ENCODE data around the gene AGPAT4. TPM values are rescaled to one million over a fixed set of nuclear protein-coding genes. Genes with fewer than 3 reads are reported as not detected.
"Not testable (repeated sequence)": the region's sequence is repeated elsewhere in the genome, so short reads cannot be mapped to it uniquely, and the experiment has no call there.

AGPAT4 gene
- total RNA-seq, 1 donor from 2014 or later: 1.7 TPM

DNA sequence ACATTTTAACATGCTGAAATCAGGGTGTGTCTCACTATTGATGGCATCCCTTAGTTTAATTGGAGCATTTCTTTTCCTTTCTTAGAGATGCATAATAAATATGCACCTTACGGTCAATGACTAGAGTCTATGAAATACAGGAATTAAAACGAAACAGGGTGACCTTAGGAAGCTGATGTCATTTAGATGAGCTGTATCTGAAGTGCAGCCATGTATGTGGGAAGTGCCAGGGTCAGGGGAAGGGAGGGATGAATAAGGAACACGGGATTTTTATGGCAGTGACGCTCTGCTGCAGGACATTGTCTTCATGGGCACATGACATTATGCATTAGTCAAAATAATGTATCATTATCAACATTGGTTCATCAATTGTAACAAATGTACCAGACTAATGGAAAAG, 84.0 kb downstream of the AGPAT4 start:
- ATAC-seq: no peak
- DNase-seq: no peak
- intact Hi-C loops (cut with micrococcal nuclease): no loop called here

DNA sequence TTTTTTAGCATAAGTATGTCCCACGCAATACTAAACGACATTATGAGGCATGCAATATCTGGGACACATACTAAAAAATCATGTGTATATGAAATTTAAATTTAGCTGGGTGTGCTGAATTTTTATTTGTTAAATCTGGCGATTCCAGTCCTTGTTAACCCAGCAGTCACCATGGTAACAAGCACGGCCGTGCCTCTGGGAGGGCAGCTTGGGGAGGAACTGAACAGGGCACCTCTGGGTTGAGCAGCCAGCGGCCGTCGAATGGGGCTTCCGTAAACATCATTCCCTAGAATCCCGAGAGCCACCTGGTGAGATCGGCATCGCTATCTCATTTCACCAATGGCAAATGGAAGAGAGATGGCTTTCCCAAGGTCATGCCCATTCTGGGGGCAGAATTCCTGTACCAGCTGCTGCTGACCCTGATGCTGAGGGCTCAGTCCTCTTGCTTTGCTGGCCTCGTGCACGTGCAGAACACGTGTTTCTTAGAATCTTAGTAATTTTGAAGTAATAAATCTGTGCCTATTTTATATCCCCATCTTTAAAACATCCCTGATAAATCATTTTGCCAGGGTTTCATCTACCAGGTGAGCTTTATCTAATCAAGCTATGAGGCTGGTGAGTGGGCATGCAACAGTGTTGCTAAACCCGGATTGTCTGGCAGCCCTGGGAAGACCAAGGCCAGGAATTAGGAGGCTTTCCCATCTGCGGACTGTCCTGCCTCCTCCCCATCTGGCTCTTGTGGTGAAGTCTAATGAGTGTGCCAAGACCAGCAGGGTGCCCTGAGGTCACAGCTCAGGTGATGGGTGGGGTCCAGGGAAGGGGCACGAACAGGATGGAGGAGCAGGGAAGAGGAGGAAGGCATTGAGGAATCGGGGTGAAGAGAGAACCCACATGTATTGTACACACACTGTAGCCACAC, 85.1 kb downstream of the AGPAT4 start:
- DNase-seq: no peak
- intact Hi-C loops (cut with micrococcal nuclease): no loop called here
- ATAC-seq: no peak

DNA sequence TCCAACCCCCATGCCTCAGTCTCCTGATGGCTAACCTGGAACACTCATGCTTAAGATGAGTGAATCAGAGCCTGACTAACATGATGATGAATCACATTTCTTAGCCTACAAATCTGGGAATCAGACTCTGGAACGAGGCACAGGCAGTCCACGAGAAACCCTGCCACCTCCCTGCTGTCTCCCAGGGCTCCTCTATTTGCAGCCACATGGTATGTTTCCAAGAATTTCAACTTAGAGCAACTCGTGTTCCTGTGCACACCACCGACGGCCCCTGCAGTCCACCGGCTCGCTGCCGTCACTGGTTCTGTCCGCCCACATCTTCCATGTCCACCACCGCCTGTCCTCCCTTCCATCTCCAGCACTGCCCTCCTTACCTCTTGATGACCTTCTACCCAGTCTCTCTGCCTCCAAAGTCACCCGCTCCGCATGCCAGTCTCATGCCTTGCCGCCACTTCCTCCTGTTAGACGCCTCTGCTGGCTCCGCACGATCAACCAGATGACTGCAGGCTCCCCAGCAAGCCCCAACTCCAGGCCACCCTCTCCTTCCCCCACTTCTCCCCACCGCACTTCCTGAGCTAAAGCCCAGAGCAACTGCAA, 87.6 kb downstream of the AGPAT4 start:
- peak; percentile 28 for ATAC-seq
- intact Hi-C loops (cut with micrococcal nuclease): no loop called here
- no peak for DNase-seq

DNA sequence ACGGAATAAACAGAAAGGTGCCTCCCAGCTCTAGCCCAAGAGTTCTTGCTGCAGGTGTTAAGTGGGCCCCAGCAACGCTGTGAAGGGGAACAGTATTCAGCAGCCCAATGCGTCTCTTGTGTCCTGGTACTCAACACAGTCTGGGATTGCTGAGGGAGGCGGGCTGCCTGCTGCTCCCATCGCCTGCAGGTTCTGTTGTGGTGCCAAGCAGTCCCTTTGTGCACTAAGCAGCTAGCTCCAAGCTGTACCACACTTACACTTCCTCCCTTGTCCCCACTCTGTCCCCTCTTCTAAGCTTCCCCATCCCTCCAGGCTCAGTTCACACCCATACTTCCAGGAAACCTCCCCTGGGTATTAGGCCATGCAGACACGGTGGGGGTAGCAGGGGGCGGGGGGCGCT, 92.7 kb downstream of the AGPAT4 start:
- intact Hi-C loops (cut with micrococcal nuclease): no loop called here
- no peak for DNase-seq
- ATAC-seq: no peak

DNA sequence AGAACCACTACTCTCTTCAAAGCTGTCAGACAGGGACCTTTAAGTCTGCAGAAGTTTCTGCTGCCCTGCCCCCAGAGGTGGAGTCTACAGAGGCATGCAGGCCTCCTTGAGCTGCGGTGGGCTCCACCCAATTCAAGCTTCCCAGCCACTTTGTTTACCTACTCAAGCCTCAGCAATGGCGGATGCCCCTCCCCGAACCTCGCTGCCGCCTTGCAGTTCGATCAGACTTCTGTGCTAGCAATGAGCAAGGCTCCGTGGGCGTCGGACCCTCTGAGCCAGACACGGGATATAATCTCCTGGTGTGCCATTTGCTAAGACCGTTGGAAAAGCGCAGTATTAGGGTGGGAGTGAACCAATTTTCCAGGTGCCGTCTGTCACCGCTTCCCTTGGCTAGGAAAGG, 95.7 kb downstream of the AGPAT4 start:
- DNase-seq; ATAC-seq; intact Hi-C loops (cut with micrococcal nuclease): not testable (repeated sequence)

DNA sequence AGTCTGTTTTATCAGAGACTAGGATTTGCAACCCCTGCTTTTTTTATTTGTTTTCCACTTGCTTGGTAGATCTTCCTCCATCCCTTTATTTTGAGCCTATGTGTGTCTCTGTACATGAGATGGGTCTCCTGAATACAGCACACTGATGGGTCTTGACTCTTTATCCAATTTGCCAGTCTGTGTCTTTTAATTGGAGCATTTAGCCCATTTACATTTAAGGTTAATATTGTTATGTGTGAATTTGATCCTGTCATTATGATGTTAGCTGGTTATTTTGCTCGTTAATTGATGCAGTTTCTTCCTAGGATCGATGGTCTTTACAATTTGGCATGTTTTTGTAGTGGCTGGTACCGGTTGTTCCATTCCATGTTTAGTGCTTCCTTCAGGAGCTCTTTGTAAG, 97.4 kb downstream of the AGPAT4 start:
- intact Hi-C loops (cut with micrococcal nuclease); ATAC-seq; DNase-seq: not testable (repeated sequence)

DNA sequence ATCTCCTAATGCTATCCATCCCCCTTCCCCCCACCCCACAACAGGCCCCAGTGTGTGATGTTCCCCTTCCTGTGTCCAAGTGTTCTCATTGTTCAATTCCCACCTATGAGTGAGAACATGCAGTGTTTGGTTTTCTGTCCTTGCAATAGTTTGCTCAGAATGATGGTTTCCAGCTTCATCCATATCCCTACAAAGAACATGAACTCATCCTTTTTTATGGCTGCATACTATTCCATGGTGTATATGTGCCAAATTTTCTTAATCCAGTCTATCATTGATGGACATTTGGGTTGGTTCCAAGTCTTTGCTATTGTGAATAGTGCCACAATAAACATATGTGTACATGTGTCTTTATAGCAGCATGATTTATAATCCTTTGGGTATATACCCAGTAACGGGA, 101.1 kb downstream of the AGPAT4 start:
- intact Hi-C loops (cut with micrococcal nuclease): not testable (repeated sequence)

DNA sequence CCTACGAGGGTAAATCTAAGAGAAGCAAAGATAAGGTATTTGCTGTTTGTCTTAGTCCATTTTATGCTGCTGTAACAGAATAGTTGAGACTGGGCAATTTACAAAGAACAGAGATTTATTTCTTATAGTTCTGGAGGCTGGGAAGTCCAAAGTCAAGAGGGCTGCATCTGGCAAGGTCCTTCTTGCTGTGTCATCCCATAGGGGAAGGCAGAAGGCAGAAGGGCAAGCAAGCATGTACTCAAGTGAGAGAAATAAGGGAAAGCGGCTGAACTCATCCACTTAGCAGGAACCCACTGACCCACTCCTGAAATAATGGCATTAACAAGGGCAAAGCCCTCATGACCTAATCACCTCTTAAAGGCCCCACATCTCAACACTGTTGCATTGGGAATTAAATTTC, 102.7 kb downstream of the AGPAT4 start:
- no peak for ATAC-seq

More for the DNA sequence above, 101.1 kb downstream of the AGPAT4 start:
- not testable (repeated sequence) for DNase-seq, ATAC-seq

DNA sequence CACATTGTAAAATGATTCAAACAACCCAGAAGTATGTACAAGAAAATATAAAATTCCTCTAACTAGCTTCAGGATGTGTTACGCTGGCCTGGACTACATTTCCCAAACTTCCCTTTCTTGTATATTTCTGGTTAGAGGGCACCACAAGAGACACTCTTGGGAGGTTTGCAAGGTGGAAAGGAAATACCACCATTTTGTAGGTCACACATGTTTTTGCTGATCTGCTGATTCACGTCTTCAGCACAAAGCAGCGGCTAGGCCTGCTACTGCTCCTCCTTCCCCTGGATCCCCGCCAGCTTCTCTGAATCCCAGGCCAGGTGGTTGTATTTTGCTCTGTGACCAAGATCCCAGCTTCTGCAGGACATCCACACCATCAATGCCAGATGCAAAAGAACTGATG, 104.2 kb downstream of the AGPAT4 start:
- DNase-seq (peak; percentile 52), ATAC-seq (peak; percentile 19)
- intact Hi-C loops (cut with micrococcal nuclease): no loop called here

More for the DNA sequence above, 102.7 kb downstream of the AGPAT4 start:
- DNase-seq: no peak
- intact Hi-C loops (cut with micrococcal nuclease): no loop called here

DNA sequence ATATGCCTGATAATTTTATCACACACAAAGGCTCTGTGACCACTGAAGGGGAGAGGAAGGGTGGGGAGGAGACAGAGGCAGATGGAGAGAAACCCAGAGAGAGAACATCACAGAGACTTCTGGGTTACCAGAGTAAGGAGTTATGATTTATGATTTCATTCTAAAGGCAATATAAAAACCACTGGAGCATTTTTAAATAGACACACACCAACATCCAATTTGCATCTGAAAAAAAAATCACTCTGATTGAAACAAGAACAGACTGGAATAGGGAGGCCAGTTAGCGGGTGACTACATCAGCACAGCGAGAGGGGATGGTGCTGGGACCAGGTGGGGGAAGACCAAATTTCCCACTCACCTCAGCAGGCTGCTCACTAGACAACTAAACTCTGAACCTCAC, 104.8 kb downstream of the AGPAT4 start:
- intact Hi-C loops (cut with micrococcal nuclease): no loop called here
- ATAC-seq (no peak), DNase-seq (no peak)

DNA sequence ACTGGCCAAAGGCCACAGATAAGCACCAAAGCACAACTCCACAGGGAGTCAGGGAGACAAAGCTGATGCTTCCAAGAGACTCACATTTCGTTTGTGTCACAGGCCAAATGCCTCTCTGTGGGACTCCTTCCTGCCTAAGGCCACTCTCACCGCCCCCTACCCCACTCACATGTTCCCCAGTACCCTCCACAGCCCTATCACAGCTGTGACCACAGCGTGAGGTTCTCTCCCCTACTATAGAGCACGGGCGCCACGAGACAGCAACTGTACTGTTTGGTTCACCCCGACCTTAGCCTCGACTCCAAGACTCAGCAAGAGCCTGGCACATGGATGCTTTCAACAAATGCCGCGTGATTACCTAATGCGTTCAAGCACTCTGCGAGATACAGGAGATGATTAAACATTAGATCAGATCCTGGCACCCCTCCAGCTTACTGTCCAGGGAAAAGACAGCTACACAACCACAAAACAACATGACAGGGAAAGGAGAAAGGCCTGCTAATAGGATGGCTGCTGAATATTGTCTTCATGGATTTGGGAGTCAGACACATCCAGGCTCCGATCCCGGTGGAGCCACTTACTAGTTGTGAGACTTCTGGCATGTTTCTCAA, 105.5 kb downstream of the AGPAT4 start:
- intact Hi-C loops (cut with micrococcal nuclease): no loop called here

DNA sequence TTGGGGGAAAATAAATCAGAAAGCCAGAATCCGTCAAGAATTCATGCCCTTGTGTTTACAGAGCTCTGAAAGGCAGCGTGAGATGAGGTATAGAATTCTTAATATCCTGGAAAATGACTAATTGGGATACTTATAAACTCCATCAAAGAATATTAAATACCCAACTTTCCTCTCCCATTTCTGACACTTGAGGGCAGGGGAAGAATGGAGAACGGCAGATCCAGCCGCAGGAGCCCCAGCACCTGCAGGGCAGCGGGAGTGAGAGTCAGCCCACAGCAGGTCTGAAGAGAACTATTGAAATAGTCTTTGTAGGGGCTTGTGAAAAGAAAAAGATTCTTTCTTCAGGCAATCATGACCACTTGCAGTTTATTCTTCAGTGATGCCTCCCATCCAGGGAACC, 107.2 kb downstream of the AGPAT4 start:
- intact Hi-C loops (cut with micrococcal nuclease): no loop called here
- DNase-seq (no peak), ATAC-seq (no peak)

More for the DNA sequence above, 105.5 kb downstream of the AGPAT4 start:
- peak; percentile 20 for ATAC-seq
- no peak for DNase-seq

DNA sequence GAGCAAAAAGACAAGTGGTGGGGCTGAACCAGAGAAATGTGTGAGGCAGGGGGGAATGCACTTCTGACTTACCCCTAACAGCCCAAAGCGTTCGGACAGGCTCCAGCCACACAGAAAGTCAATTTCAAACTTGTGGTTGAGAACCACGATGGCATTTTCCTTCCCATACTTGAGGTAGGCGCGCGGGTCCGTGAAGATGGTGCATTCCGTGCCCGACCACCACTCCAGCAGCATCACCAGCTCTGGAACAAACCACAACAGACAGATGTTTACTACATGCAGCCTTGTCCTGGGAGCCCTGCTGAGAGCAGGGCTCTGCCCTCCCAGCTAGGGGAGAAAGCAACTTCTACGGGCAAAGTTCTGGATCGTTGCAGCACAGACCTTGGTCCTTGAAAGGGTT, 107.7 kb downstream of the AGPAT4 start:
- intact Hi-C loops (cut with micrococcal nuclease): no loop called here
- no peak for ATAC-seq

DNA sequence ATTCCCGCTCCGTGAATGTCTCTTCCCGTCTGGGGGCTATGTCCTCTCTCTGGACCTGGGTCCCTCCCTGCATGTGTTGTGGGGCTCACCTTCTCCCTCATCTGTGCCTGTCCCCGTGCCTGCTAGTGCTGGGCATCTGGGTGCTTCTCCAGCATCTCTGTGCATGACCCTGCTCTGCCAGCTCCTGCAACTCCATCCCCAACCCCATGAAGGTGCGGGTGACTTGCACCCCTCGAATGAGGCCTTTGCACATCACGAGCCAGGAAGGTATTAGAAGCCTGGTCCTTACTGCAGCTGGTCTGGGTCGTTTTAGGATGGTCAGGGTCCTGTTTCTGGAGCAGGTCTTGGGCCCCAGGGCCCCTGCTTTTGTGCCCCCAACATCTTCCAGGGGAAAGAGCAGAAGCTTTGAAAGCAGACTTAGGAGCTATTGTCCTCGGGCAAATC, 109.7 kb downstream of the AGPAT4 start:
- intact Hi-C loops (cut with micrococcal nuclease): no loop called here
- DNase-seq (no peak), ATAC-seq (no peak)

More for the DNA sequence above, 107.7 kb downstream of the AGPAT4 start:
- no peak for DNase-seq

DNA sequence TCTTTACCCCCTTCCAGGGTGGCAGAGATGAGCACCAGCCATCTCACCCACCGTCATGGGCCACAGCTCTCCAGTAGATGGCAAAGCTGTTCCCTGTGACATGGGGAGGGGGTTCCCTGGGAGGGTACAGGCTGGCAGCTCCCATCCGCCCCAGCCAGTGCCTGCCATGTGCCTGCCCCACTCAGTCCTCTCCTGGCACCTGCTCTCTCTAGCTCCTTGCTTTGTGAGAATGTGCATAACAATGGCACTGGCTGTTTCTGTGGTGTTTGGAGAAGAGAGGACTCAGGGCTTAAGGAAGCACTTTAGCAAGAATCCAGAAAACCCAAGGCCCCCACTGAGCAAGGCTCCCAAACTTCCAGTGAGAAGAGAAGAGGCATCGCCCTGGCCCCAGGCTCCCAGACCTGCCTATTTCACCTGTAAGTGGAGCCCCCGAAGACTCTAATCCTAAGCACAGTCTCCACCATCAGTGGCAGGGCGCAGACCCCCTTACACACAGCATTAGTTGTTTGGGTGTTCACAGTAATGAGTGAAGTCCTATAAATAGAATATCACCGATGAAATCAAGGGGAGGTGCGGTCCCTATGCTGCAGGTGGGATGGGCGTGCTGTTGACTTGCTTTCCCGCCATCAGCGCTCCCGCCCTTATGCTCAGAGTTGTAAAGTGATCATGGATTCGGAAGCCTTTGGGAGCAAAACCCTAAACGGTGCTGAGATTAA, 110.2 kb downstream of the AGPAT4 start:
- ATAC-seq (no peak), DNase-seq (no peak)
- intact Hi-C loops (cut with micrococcal nuclease): no loop called here

DNA sequence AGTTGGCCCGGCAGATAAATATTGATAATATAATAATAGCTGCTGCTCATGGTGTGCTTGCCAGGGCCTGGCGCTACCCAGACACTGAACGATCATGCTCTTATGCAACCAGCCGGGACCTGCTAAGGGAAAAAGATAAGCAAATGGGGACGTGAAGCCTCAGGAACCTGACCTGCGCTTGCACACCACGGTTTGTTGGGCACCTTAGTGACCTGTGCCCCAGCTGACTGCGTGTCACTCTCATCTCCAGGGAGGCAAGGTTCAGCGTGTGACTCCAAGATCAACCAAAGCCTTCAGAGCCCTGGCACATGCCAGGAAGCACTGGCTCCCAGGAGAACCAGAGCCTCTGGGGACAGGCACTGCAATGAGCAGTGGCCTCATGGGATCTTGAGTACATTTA, 111.1 kb downstream of the AGPAT4 start:
- DNase-seq (peak; percentile 46), ATAC-seq (peak; percentile 73)

DNA sequence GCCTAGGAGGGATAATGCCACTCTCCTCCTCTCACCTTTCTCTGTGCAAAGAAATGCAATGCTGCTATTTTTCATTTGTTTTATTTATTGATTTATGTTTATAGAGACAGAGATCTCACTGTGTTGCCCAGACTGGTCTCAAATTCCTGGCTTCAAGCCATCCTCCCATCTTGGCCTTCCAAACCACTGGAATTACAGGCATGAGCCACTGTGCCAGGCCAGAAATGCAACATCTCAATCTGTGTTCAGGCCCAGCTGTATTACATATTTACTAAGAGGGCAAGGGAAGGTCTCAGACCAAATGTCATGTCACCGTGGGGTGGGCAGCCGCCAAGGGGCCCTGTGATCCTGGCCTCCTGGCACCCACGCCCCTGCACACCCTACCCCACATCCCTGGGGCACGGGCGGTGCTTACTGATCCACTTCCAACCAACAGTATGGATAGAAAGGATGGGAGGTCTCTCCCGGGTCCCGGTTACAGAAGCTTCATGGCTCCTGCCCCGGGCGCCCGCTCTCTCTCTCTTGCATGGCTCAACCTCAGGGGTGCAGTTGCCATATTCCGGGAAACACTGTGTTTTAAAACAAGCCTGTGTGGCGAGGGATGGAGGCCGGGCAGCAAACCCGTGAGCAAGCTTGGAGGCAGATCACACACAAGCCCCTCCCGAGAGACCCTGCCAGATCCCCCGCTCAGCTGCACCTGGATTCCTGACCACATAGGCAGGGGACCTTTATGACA, 111.8 kb downstream of the AGPAT4 start:
- intact Hi-C loops (cut with micrococcal nuclease): no loop called here
- DNase-seq: no peak
- ATAC-seq: peak; percentile 19

More for the DNA sequence above, 111.1 kb downstream of the AGPAT4 start:
- intact Hi-C loops (cut with micrococcal nuclease): no loop called here

DNA sequence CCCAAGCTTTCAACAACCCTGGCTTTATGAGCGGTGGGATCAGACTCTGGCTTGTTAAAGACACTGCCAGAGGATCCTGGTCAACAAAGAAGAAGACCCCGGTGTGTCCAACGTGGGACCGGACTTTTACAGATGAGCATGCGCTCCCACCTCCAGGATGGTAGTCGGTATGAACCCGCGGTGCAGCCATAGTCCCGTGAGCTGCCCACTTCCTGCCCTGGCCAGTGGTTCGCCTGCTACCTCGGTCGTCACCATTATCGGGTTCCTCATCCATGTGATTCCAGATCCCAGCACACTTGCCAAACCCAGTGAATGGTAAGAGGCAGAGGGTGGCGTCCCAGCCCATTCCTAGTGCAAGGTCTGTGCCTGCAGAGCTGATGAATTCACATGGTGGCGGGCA, 112.7 kb downstream of the AGPAT4 start:
- DNase-seq (no peak), ATAC-seq (no peak)
- intact Hi-C loops (cut with micrococcal nuclease): no loop called here

Measured in left ventricle myocardium superior (tissue), 1 donor.